GM19023 (cell line): Measurements from ENCODE around the gene DLL1.
"Not testable (repeated sequence)": the region's sequence is repeated elsewhere in the genome, so short reads cannot be mapped to it uniquely, and the experiment has no call there.

Source experiments
- ATAC-seq: cut with Tn5 transposase; IDR thresholded peaks from one replicate; pipeline ENCODE4 v1.9.1; 2021; ENCODE audit warnings: mild to moderate bottlenecking, moderate library complexity; ENCODE audit not compliant: unreplicated experiment

DLL1 gene

GRCh38 chr6:170269151-170269845 lies 21.6 kb downstream of the DLL1 start:
- no peak for ATAC-seq

- no peak for ATAC-seq
Measured at GRCh38 chr6:170268216-170269129, 22.4 kb downstream of the DLL1 start.

DNA sequence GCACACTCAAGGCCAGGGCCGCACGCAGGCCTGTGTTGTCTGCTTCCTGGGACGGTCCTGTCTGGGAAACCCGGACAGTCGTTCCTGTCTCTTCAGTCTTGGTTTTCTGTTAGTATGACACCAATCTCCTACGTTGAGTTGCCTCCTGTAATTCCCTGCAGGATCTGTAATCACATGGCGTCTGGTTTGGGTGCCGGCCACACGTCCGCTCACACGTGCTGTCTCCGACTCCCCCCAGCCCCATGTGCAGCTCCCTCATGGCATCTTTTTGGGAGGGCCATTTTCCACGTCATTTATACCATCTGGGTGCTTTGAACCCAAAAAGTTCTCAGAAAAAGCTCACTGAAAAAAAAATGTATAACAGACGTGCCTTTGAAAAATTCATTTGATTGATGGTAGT lies 23.2 kb downstream of the DLL1 start:
- ATAC-seq = no peak

DNA sequence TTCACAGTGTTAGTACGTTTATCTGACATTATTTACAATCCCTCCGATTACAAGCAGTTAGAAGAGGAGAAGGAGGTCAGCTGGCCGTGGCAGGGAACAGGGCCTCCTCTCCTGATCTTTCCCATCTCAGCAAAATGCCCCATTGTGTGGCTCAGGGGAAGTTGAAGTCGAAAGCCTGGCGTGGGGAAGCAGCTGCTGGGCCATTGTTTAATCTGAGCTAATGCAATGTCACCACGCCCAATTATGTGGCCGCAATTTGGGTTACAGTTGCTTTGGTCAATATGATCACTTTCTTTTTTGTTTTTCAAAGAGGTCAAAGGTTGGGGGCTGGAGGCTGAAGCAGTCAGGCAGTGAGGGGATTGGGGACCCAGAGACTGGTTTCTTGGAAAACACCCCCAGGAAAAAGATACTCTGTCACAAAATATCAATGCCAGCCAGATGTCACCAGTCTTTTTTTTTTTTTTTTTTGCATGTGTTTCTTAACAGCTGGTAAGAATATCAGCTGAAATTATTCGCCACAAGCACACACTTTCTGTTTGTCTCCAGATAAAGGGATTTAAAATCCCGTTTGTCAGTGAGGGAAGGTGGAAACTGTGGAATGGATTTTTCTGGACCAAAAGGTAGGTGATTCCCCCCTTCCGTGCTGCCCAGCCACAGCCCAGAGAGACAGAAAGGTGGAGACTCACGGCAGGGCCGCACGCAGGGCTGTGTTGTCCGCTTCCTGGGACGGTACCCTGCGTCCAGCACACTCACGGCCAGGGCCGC lies 24.6 kb downstream of the DLL1 start:
- no peak for ATAC-seq

DNA sequence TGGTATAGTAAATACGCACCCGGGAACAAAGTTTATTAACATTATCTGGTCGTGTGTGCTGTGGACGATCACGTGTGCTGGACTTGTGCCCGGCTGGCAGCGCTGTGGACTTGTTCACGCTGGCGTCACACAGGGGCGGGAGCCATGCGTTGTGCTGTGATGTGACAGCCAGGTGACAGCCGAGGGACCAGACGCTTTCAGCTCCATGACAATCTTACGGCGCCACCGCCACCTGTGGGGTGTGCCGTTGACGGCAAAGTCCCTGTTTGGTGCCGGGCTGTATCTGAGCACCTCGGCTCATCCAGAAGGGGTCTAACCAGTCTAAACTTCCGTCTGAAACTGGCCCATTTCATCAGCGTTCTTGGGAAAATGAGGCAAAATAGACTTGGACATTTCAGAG lies 25.2 kb downstream of the DLL1 start:
- ATAC-seq = no peak

GRCh38 chr6:170264644-170265043 lies 26.2 kb downstream of the DLL1 start:
- ATAC-seq = not testable (repeated sequence)

DNA sequence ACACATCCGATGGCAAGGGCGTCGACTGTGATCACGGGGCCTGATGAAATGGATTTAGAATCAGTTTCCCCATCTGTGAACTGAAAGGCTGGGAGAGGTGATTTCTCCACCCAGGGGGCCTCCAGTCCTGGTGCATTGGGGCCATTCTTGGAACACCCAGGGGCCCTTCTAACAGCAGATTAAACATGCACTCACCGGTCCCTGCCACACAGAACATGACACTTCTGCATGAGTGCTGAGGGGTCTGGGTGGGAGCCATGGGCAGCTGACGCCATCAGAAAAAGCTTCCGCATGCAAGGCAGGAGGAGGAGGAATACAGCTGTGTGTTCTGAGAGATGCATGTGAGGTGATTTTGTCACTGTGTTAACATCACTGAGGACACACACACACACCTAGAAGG lies 26.8 kb downstream of the DLL1 start:
- ATAC-seq = no peak

DNA sequence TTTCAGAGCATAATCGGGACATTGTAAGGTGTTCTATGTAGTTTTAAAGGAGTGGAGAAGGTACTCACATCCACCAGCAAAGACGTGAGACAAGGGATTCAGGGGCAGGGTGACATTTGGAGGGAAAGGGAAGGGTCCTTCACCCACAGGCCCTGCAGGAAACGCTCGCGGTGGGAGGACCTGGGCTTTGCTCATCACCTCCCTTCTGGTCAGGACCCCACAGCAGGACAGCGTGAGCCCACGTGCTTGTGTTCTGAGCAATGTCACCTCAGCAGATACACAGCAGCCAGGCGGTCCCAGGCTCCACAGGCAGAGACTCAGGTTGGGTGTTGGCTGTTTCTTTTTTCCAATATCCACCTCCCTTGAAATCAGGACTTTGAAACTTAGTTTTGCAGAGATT lies 27.5 kb downstream of the DLL1 start:
- ATAC-seq = no peak

DNA sequence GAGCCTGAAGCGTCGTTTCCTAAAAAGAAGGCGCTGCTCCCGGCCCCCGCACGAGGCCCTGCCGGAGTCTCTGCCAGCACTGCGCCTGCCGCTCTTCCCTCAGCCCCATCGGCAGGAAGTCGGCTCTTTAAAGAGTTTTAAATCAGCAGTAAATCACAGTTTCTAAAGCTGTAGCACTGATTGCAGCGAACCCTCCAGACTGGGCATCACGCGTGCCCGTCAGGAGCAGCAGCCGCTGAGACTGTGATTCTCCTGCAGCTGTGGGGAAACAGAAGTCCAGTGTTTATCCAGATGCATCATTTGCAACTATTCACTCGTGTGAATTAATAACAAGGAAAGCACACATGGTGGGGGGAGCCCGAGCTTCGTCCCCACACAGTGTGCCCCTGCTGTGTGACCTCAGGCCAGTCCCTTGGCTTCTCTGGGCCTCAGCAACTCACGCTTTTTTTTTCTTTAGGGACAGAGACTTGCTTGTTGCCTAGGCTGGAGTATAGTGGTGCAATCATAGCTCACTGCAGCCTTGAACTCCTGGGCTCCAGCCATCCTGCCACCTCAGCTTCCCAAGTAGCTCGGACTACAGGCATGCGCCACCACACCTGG lies 28.3 kb downstream of the DLL1 start:
- ATAC-seq = no peak

DNA sequence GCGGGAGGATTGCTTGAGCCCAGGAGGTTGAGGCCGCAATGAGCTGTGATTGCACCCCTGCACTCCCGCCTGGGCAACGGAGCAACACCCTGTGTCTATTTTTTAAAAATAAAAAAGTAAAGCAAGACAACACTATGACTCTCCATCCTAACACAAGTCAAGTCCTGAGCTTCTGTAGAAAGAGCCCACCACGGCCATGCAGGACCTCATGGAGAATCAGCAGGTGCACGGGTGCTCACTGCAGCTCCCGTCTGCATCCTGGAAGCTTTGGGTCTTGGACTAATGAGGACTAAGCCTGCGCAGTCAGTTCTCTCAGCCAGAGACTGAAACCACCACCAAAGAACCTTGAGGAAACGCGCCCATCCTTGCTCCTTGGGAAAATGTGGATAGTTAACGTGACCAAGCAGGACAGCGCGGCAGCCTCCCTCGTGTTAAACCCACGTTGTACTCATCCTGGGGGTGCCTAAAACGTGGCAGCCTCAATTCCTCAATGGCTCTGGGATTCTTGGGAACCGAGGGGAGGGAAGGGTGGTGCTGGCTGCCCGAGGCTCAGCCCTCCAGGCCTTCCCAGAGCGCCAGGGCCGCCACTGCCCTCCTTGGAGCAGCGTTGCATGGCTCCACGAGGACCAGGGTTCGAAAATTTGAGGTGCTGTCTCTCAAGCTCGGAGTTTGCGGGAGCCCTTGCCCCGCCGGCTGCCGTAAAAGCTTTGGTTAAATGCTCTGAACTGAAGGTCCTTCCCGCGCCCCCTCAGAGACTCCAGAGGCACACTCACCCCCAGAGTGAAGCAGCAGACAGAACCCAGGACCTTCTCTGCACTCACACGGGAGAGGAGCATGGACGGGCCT lies 29.0 kb downstream of the DLL1 start:
- no peak for ATAC-seq

DNA sequence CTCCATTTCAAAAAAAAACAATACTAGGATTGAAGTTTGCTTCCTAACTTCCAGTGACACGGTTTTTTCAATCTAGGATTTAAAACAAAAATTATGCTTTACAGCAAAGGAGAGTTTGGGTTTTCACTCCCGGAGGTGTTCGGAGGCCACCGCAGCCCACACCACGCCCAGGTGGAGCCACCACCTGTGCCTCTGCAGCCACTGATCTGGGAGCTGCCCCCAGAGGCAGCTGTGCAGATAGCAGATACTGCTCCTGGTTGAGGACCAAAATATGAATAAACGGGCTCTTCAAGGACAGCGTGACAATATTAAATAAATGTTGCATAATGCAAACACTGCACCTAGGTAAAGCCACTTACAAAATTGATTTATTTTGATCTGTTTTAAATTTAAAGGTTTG lies 30.2 kb downstream of the DLL1 start:
- ATAC-seq = no peak

GRCh38 chr6:170259278-170259677 lies 31.6 kb downstream of the DLL1 start:
- ATAC-seq = no peak

DNA sequence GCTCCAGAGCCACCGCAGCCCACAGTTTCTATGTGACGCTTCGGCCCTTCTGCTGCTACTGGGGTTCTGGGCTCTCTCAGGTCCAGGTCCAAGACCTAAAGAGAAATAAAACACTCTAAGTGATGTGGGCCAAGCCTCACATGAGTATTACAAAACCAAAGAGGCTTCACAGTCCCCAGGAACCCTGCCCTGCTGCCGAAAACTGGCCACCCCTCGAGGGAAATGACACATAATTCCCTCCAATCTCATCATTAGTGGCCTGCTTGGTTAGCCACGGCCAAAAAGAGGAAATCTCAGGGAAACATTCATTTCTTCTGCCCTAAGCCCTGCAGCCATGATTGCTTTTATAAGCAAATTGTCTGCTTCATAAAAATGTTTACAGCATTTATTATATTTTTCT lies 32.5 kb downstream of the DLL1 start:
- ATAC-seq = no peak

DNA sequence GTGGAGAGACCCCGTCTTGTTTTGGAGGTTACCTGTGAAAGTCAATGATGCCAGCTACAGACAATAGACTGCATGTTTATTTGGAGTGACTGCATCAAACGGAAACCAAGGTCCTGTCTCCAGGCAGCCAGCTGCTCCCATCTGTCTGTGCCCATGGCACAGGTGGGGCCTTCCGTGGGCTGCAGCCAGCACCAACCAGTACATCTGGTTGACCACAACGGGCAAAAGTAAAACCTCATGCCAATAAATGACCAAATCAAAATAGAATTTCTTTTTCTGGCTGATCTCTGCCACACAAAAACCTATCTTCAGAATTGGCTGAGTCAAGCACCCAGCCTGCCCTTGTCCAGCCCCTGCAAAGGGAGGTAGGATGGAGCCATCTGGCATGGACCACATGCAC lies 33.5 kb downstream of the DLL1 start:
- no peak for ATAC-seq

DNA sequence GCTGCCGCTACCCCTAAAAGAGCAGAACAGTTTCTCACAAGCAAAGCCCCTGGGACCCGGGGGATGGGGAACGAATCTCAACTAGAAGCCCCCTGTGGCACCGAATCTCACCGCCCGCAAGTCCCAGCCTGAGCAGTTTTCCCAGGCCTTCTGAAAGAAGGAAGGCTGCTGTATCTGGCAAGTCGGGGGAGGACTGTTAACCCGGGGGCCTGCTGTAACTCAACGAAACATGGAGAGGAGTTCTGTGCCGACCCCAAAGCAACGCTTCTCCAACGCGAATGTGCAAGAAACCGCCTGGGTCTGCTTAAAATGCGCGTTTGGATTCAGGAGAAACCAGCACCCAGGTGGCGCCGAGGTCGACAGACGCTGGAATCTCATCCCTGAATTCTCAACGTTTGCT lies 34.2 kb downstream of the DLL1 start:
- ATAC-seq = no peak

- ATAC-seq = no peak
Measured at GRCh38 chr6:170255426-170256125, 35.3 kb downstream of the DLL1 start.

DNA sequence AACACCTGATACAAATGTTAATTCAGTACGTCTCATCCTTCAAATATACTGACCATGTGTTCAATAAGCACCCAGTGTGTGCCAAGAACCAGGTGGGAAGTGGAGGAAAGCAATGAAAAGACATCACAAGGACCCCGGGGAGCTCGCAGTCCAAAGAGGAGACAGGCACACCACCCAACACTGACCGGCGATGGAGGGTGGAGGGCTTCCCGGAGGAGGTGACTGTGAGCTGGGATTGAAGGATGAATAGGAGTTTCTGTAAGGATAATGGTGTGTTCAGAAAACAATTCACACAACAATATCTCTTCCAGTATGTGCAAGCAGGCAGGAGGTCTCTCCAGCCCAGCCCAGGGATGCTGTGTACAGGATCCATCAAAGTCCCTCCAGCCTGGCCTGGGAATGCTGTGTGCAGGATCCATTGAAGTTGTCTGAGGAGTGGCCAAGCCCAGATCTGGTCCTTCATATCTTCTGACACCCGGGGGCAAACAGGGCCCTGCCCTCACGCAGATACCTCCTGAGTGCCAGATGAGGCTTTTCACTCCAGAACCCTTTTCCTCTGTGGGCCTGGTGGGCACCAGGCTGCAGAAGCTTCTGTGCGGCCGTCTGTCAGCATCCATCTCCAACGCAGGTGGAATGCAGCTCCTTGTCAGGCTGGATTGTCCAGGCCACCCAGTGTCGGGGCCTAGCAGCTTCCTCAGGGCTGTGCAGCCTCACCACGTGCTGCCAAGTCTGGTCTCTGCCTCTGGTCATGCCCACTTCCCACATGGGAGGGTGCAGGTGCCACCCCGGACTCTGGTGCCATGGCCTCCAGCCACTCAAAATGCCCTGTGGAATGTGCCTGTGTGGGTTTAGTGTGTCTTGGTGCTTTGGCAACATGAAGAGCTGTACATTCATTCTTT lies 36.3 kb downstream of the DLL1 start:
- ATAC-seq = no peak

- ATAC-seq = no peak
Measured at GRCh38 chr6:170253910-170254269, 37.0 kb downstream of the DLL1 start.
